Measurements from ENCODE around the gene ANKRD53.

ANKRD53 gene

GRCh38 chr2:70966681-70967080 is 11.7 kb upstream of the ANKRD53 start:
- no peak for DNase-seq

- no peak for DNase-seq
Observed at GRCh38 chr2:70967189-70967588, 11.2 kb upstream of the ANKRD53 start.

DNA sequence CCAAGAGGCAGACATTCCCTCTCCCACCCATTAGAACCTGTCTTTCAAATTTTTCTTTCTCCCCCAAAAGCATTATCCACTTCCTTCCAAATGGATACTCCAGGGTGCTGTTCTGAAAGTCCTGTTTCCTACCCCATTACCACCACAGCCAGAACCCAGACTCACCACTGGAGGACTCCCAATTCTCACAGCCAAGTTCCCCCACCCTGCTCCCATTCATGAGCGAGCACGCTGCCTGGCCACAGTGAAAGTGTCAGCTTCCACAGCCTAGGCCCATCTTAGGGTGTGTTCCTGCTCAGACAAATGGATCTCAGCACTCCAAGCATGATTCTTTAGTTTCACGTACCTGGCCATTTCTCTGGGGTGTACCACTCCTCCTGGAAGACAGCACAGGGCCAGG is 3.8 kb upstream of the ANKRD53 start:
- no peak for DNase-seq

DNA sequence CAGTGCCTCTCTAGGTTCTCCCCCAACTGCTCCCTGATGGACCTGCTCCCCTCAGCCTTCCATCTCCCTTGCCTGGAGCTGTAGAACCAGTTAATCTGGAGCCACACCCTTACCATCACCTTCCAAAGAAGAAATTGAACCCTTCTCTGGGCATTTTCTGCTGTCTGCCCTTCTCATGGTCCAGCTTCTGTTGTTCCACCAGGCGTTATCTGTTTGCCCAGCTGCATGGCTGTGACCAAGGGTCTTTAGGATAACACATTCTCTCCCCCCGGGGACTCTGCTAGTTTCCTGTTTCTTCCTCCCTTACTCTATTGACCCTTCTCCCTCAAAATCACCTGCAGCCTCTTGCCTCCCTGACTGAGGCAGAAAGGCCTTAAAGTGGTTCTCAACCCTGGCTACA is 3.2 kb upstream of the ANKRD53 start:
- DNase-seq, result no peak

DNA sequence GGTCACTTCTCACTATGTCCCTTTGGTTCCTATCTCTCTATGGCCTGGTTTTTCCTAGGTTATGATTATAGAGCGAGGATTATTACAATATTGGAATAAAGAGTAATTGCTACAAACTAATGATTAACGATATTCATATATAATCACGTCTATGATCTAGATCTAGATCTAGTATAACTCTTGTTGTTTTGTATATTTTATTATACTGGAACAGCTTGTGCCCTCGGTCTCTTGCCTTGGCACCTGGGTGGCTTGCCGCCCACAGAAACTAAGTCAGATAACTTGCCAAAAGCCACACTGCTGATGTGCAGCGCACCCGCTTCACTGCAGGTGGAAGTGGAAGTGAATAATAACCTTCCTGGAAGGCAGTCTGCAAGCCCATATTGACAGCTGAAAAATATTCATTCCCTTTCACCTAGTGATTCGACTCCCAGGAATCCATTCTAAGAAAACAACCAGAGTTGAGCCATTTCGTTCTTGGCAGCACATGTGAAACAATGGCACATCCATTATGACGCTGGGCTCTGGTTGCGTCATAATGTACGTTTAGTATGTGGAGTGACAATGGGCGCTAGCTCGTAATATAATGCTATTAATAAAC is 725 bp upstream of the ANKRD53 start:
- peak; percentile 46 for DNase-seq

GRCh38 chr2:70979180-70979488 is 704 bp downstream of the ANKRD53 start:
- no peak for DNase-seq

GRCh38 chr2:70979626-70980025 is 1.2 kb downstream of the ANKRD53 start:
- DNase-seq, result no peak

GRCh38 chr2:70981421-70981820 is 3.0 kb downstream of the ANKRD53 start:
- DNase-seq, result no peak

- DNase-seq, result no peak
Observed at GRCh38 chr2:70981866-70982810, 3.7 kb downstream of the ANKRD53 start.

DNA sequence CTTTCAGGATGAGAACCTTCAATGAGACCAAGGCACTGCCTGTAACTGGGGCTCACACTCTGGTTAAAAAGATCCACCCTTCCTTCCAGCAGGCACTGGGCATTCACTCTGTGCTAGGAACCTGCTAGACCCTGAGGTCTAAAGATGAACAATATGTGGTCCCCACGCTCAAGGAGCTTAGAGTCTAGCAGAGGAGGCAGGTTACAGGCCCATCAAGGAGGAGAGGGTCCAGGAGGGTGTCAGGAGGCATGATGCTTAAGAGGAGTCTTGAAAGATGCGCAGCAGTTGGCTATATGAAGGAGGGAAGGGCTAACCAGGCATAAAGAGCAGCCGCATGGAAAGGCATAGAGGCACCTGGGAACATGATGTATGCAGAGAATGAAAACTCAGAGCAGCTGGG is 4.5 kb downstream of the ANKRD53 start:
- DNase-seq, result no peak

DNA sequence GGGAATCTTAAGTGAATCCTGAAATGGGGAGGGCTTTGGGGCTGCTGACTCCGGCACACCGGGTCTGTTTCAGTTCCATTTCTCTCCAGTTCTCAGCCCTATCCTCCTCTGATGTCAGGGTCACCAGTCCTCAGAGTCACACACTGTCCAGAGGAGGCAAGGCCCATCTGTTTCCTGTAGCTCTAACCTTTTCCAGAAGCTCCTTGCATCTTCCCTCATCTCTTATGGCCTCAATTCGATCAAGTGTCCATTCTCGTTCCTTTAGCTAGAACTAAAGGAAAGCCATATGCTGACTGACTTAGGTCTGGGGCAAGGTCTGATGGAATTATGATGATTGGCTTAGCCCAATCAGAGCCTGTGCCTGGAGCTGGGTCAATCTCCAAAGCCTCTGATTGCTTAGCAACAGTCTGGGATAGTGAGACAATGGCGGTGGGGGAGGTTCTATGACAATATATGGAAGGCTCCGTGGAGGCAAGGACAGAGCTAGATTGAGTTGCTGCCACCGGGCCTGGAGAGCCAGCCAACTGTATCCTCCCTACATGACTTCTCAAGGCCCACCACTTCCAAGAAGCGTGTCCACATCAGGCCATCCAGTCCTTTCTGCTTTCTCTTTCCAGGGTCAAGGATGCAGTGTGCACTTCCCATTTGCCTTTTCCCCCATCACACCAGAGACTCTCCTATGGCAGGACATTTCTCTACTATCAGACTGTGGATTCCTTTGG is 5.2 kb downstream of the ANKRD53 start:
- no peak for DNase-seq

GRCh38 chr2:70984228-70984575 is 5.8 kb downstream of the ANKRD53 start:
- no peak for DNase-seq

GRCh38 chr2:70984576-70985282 is 6.3 kb downstream of the ANKRD53 start:
- DNase-seq, result no peak

GRCh38 chr2:70985283-70985688 is 6.9 kb downstream of the ANKRD53 start:
- no peak for DNase-seq

DNA sequence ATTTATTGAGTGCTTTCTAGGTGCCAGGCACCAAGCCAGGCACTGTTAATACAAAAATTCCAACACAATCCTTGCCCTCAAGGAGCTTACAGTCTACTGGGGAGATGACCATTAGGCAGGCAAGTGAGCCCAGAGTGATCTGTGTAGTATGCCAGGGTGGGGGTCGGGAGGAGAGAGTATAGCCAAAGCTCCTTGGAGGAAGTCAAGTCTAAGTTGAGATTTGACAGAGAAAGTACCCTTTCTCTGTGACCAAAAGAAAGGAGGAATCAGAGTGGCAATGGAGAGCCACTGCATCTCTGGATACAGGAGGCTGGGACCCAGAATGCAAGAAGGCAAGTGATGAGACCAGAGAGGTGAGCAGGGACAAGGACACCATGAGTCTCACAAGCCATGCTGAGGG is 7.5 kb downstream of the ANKRD53 start:
- no peak for DNase-seq

DNA sequence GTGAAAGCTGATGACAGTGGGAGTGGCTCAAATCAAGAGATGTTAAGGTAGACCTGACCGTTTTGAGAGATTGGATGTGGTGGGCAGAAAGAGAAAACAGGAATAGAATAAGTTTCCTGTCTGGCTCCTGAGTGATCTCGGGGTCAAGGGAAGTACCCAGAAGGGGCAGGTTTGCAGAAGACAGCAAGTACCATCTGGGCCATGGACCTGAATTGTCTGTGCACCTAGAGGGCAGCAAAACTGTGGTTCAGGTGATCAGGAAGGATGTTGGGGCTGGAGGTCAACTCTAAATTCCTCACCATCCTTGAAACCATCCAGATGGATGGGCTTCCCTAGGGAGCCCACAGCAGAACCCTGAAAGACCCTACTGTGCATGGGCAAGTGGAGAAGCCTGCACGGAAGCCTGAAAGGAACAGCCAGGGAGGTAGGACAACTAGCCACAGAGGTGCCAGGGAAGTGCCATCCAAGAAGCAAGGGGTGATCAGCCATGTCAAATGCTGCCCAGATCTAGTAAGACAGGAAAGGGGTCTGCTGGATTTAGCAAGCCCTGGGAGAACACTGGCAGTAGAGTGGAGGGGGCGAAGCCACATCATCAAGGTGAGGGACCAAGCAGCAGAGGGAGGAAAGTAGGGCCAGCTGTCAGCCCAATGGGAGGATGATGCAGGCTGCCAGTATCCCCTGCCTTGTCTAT is 8.2 kb downstream of the ANKRD53 start:
- no peak for DNase-seq

DNA sequence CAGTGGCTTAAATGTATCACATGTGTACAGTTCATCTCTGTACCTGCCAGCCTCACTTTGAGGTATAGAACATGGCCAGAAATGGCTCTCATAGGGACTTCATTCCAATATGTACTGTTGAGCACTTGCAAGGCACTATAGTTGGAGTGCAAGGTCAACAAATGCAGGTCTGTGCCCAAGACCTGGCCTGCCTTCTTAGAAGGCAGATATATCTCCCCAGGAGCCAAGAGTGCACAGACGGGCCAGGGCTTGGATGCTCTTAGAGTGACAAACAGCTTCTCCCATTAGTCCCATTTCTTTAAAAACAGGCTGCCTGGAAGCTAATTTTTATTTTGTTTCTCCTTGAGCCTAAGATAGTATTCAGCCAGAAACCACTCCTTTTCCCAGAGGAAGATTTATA is 9.0 kb downstream of the ANKRD53 start:
- no peak for DNase-seq

DNA sequence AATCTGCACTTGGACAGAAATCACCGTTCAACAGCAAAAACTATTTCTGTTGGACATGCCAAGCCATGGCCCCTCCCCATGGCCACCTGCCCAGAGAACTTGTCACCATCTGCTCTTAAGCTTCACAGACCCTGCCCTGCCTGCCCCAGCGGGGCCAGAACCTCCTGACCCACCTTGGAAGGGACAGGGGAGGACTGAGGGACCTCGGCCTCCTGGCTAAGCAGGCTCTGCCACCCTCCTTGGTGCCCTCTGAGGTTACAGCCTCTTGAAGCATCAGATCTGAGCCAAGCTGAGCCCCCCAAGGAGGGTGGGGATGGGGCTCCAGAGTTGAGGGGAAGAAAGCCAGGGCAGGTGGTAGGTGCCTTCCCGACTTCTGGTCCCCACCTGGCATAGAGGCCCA is 9.7 kb downstream of the ANKRD53 start:
- no peak for DNase-seq

- no peak for DNase-seq
Observed at GRCh38 chr2:70988726-70989648, 10.6 kb downstream of the ANKRD53 start.

DNA sequence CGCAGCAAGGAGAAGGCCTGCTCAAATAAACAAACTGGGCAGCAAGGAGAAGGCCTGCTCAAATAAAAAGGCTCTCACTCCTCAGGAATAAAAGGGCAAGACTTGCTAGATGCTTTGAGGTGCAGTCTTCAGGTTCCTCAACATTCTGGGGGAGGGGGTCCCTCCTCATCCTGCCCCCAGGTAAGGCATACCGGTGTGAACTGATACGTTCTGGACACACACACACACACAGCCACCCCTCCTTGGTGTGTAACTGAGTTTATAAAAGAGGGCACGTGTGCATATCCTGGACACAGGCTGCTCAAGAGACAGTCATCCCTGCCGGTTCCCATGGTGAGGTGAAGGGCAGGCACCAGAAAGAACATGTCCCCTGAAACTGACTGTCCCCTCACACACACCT is 11.8 kb downstream of the ANKRD53 start:
- DNase-seq, result no peak

DNA sequence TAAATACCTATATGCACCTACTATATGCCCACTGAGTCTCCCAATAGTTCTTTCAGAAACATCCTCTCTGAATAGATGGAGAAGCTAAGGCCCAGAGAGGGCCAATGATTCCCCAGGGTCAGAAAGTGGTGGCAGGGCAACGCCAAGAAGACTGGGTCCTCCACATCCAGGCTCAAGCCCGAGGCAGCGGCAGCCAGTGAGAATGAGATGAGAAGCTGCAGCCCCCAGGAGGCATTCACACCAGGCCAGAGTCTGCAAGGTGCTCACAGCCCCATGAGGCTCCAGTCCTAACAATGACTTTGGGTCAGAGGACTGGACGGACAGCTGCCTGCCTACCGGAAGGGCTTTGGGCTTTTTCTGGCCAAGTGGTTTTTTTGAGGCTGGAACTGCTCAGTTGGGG is 12.7 kb downstream of the ANKRD53 start:
- DNase-seq, result no peak

DNA sequence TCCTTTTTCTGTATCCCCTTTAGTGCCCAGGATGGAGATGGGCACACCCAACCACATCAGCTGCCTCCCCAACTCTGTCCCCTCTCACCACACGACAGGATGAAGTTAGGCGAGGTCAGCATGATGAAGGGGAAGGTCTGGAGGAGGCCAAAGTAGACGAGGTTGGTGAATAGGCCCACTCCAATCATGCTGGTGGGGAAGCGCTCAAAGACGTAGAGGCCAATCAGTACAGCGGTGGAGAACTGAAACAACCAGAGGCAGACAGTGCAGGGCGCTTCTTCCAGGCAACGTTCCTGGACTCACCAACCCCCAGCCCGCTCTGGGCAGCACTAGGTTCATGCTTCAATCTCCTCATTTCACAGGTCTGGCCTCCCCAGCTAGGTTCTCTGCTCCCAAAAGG is 13.3 kb downstream of the ANKRD53 start:
- DNase-seq, result no peak

Data from COR-L47 (cell line).